C4-2B (cell line): ENCODE results near the gene ATP6V0E1.

Experiments
- CTCF ChIP-seq: fragments of 450-650 bp; conservative IDR thresholded peaks from 2 replicates; pipeline ENCODE4 v1.5.1; 2017; ENCODE audit warnings: mild to moderate bottlenecking
- ZFX ChIP-seq: fragments of 450-650 bp; IDR thresholded peaks from 2 replicates; pipeline ENCODE4 v1.6.1; 2017

- no peak for TF ChIP-seq CTCF
- TF ChIP-seq ZFX = no peak
These were observed 38.4 kb upstream of the ATP6V0E1 start for GRCh38 chr5:172945151-172945550.
